Subcutaneous abdominal adipose tissue (tissue), 5 donors: ENCODE data around the gene CPNE6.

Experiments used
- H3K27ac ChIP-seq: one replicate; pipeline ENCODE4 v1.7.0; 2013; ENCODE audit warnings: low read depth, mild to moderate bottlenecking, inconsistent platforms, low read length, moderate library complexity
- H3K27me3 ChIP-seq, 5 donors: one replicate each; pipeline ENCODE4 v1.7.0; 2013; ENCODE audit warnings: low read length in 5 of 5, inconsistent platforms in 1 of 5; ENCODE audit not compliant: control insufficient read depth in 5 of 5, insufficient read depth in 4 of 5
- H3K36me3 ChIP-seq, 5 donors: one replicate each; pipeline ENCODE4 v1.7.0; 2013; ENCODE audit warnings: low read length in 5 of 5; ENCODE audit not compliant: control insufficient read depth in 5 of 5, insufficient read depth in 5 of 5
- H3K4me1 ChIP-seq, 5 donors: one replicate each; pipeline ENCODE4 v1.7.0; 2013; ENCODE audit warnings: low read length in 5 of 5, mild to moderate bottlenecking in 3 of 5, moderate library complexity in 1 of 5; ENCODE audit not compliant: control insufficient read depth in 5 of 5, insufficient read depth in 5 of 5
- H3K4me3 ChIP-seq, 5 donors: one replicate each; pipeline ENCODE4 v1.7.0; 2013; ENCODE audit warnings: low read length in 5 of 5, low read depth in 1 of 5
- H3K9ac ChIP-seq, 5 donors: one replicate each; pipeline ENCODE4 v1.7.0; 2013; ENCODE audit warnings: low read length in 5 of 5, mild to moderate bottlenecking in 4 of 5, moderate library complexity in 3 of 5
- H3K9me3 ChIP-seq, 5 donors: one replicate each; pipeline ENCODE4 v1.7.0; 2013; ENCODE audit warnings: low read length in 5 of 5; ENCODE audit not compliant: control insufficient read depth in 5 of 5
- donor health status: healthy.
- donor health status: healthy.
- donor health status: healthy.
- donor health status: healthy.
- donor health status: healthy.

The CPNE6 gene

GRCh38 chr14:24093901-24094840 lies 22.8 kb downstream of the CPNE6 start, which contains the start of gene PCK2:
Gene PCK2, plus strand, starts transcription at chr14:24094311. Its CDS starts 95 bp downstream, at chr14:24094406.
- Histone ChIP-seq H3K9ac (peak within 1 kb of the TSS; percentile 63 to 84 (median 82)), H3K4me3 (peak within 1 kb of the TSS; percentile 78 to 89 (median 83)), H3K36me3 (peaks cover 0 to 13% (median 7%) of the 10 kb centered on the region in 5 donors), H3K27ac (peak within 1 kb of the TSS; percentile 85), H3K9me3 (no peaks in the 10 kb centered on the region), H3K4me1 (peaks cover 12 to 58% (median 37%) of the 10 kb centered on the region in 5 donors), H3K27me3 (no peaks in the 10 kb centered on the region)

DNA sequence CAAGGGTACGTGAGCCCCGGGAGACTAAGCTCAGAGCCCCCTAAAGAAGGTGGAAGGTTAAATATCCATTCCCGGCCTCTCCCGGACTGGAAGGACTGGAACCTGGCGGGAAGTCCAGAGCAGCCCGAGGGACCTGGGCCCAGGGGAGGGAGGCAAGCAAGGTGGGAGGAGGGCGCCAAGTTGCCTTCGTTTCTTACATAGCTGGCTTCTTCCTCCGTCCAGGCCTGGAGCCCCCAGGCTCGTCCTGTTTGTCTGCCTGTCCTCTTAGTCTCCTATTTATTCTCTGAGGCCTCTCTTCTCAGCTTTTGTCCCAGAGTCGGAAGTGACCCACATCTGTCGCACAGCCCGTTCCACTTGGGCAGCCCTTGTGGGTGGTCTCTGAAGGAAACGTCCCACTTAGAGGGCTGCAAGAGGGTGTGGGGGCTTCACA lies 23.5 kb downstream of the CPNE6 start:
- Histone ChIP-seq H3K9me3 (no peaks in the 10 kb centered on the region), H3K27me3 (no peaks in the 10 kb centered on the region), H3K9ac (peak overlapping the region; percentile 63 to 84 (median 82)), H3K4me3 (peak overlapping the region; percentile 78 to 89 (median 83)), H3K27ac (peak overlapping the region; percentile 85), H3K4me1 (peaks cover 12 to 63% (median 38%) of the 10 kb centered on the region in 5 donors), H3K36me3 (peaks cover 0 to 20% (median 13%) of the 10 kb centered on the region in 5 donors)

GRCh38 chr14:24095271-24096068 lies 24.1 kb downstream of the CPNE6 start:
- peak overlapping the region; percentile 85 for H3K27ac ChIP-seq

GRCh38 chr14:24096545-24097181 lies 25.3 kb downstream of the CPNE6 start:
- Histone ChIP-seq H3K4me3 (no peak overlapping the region), H3K27ac (no peak overlapping the region), H3K9me3 (no peaks in the 10 kb centered on the region), H3K4me1 (peaks cover 12 to 63% (median 39%) of the 10 kb centered on the region in 5 donors), H3K36me3 (peaks cover 0 to 34% (median 20%) of the 10 kb centered on the region in 5 donors), H3K27me3 (no peaks in the 10 kb centered on the region), H3K9ac (no peak overlapping the region)

More at GRCh38 chr14:24095271-24096068, 24.1 kb downstream of the CPNE6 start:
- Histone ChIP-seq H3K9ac (peak overlapping the region; percentile 63 to 84 (median 82)), H3K4me1 (peaks cover 12 to 63% (median 38%) of the 10 kb centered on the region in 5 donors), H3K4me3 (peak overlapping the region; percentile 78 to 89 (median 83)), H3K9me3 (no peaks in the 10 kb centered on the region), H3K27me3 (no peaks in the 10 kb centered on the region), H3K36me3 (peaks cover 0 to 26% (median 17%) of the 10 kb centered on the region in 5 donors)

- Histone ChIP-seq H3K9me3 (no peaks in the 10 kb centered on the region), H3K4me1 (peaks cover 8 to 53% (median 43%) of the 10 kb centered on the region in 5 donors), H3K36me3 (peaks cover 0 to 46% (median 28%) of the 10 kb centered on the region in 5 donors), H3K27ac (no peak overlapping the region), H3K4me3 (no peak overlapping the region), H3K27me3 (no peaks in the 10 kb centered on the region), H3K9ac (no peak overlapping the region)
These were observed 27.0 kb downstream of the CPNE6 start for GRCh38 chr14:24098229-24098926.

DNA sequence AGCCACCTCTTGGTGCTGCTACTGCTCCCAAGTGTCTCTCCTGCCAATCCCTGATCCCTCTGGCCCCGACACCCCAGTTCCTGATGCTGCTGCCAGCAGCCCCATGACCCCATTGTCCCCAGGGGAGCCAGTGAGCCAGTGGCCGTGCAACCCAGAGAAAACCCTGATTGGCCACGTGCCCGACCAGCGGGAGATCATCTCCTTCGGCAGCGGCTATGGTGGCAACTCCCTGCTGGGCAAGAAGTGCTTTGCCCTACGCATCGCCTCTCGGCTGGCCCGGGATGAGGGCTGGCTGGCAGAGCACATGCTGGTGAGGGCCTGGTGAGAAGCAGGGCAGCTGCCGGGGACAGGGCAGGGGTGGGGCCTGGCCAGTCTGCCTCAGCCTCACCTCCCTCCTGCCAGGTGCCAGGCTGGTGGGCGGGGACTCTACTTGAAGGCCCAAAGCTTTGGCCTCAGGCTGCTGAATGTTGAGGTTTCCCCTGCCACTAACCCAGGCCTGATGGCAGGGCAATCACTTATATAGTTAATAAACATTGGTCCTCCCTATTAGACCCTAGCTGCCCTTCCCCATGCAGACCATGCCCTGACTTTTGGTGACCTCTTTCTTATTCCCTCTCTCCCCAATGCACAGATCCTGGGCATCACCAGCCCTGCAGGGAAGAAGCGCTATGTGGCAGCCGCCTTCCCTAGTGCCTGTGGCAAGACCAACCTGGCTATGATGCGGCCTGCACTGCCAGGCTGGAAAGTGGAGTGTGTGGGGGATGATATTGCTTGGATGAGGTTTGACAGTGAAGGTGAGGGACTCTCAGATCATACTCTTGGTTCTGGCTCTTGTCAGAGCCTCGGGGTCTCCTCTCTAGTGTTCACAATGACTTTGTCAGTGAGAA lies 27.8 kb downstream of the CPNE6 start:
- H3K36me3 ChIP-seq = peaks cover 0 to 54% (median 34%) of the 10 kb centered on the region in 5 donors
- H3K27ac ChIP-seq = no peak overlapping the region
- H3K4me1 ChIP-seq = peaks cover 8 to 45% (median 37%) of the 10 kb centered on the region in 5 donors
- H3K9me3 ChIP-seq = no peaks in the 10 kb centered on the region
- no peaks in the 10 kb centered on the region for H3K27me3 ChIP-seq
- no peak overlapping the region for H3K4me3 ChIP-seq
- H3K9ac ChIP-seq = no peak overlapping the region

DNA sequence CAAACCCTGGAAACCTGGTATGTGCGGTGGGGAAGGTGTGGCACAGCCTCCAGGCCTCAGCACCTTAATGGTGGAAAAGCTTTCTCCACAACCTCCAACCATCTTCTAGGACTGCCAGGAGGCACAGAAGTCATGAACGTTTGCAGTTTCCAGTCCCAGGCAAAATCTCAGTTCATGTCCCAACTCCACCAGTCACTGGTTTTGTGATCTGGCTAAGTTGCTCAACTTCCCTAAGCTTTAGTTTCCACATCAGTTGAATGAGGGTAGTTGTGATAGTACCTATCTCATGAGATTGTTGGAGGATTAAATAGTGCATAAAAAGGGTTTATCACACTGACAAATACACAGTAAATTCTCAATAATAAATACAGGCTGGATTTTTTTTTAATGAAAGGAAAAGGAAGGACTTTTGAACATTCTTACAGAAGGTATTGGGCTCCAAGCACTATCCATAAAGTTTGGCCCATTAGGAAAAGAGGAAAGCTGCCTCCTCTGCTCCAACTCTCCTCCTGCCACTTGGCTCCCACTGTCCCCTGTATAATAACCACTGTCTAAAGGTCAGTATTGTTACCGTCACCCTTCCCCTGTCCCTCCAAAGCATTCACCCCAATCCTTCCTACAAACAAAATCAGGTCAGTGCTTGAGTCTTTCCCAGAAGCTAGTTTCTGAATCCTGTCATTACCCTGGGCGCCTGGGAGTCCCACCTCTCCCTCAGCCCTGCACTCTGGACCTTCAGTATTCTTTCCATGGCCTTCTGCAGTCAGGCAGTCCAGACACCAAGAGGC lies 29.0 kb downstream of the CPNE6 start:
- H3K4me1 ChIP-seq = peaks cover 2 to 33% (median 25%) of the 10 kb centered on the region in 5 donors

DNA sequence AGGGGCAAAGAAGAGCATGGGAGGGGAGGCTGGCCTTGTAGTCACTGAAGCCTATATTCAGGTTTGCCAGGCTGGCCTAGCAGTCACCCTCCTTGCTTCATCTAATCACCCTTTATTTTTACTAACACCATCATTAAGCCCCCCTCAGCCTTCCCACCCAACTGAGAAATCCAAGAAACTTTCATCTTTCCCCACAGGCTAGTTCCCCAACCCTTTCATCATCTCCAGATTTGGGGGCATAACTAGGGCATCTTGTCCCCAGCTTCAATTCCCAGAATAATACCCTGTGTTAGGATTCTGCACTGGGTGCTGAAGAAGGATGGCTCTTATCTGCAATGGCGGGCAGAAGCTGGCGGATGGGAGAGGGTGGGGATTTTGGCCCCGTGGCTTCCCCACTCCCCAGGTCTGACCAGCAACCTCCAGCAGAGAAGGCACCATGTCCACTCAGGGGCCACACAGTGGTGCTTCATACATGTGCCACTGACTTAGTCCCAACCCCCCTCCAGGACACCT lies 29.7 kb downstream of the CPNE6 start:
- H3K36me3 ChIP-seq = peaks cover 0 to 59% (median 34%) of the 10 kb centered on the region in 5 donors
- peaks cover 0 to 26% (median 19%) of the 10 kb centered on the region in 5 donors for H3K4me1 ChIP-seq
- H3K4me3 ChIP-seq = no peak overlapping the region
- H3K27ac ChIP-seq = no peak overlapping the region
- H3K9me3 ChIP-seq = no peaks in the 10 kb centered on the region
- H3K27me3 ChIP-seq = no peaks in the 10 kb centered on the region
- H3K9ac ChIP-seq = no peak overlapping the region

More for the DNA sequence above, 29.0 kb downstream of the CPNE6 start:
- Histone ChIP-seq H3K9ac (no peak overlapping the region), H3K36me3 (peaks cover 0 to 59% (median 34%) of the 10 kb centered on the region in 5 donors), H3K27me3 (no peaks in the 10 kb centered on the region), H3K9me3 (no peaks in the 10 kb centered on the region), H3K27ac (no peak overlapping the region), H3K4me3 (no peak overlapping the region)
